Measurements from ENCODE around the gene KLHL6. TPM values are rescaled to one million over a fixed set of nuclear protein-coding genes. Genes with fewer than 3 reads are reported as not detected.

KLHL6 gene
- total and polyA plus RNA-seq, 10 of the 15 experiments (the other 5 are each of a cell fraction or from before 2014, with no cell fraction given): 4.0 to 91.8 (median 24.4) TPM

GRCh38 chr3:183540501-183541234 is 14.8 kb downstream of the KLHL6 start:
- DNase-seq (ENCODE audit: low read depth, low spot score) (no peak), FAIRE-seq (no peak), ATAC-seq (peak; percentile 35)
- H3K27me3 ChIP-seq (replicated peaks in 1 of 2; ENCODE audit: control insufficient read depth in 2 of 2, insufficient read depth in 2 of 2, low read length in 1 of 2): no peaks in the 10 kb centered on the region
- no peaks in the 10 kb centered on the region for H3K9me3 ChIP-seq (replicated peaks; ENCODE audit: control insufficient read depth, insufficient read depth, low read length)
- no peaks in the 10 kb centered on the region for H3K36me3 ChIP-seq (ENCODE audit: control insufficient read depth in 2 of 2, insufficient read depth in 2 of 2, low read length in 1 of 2)
- peaks cover 9% of the 10 kb centered on the region; the same call in 1 of the 2 replicates for H3K79me2 ChIP-seq (ENCODE audit: control insufficient read depth, insufficient read depth, low read length)
- ChIA-PET RAD21 (ENCODE audit: unreplicated experiment) (interaction anchor here (0.8 to 14.8 kb wide), 14 partner anchors 8 to 96 kb away, joined by 3 to 245 read pairs (median 6); partner anchors contain the start of gene KLHL6), CTCF (interaction anchor here (0.6 to 8.5 kb wide), 14 partner anchors 10 to 405 kb away, joined by 3 to 98 read pairs (median 5); no protein-coding TSS in a partner anchor), SMC1A (ENCODE audit: uncharacterized antibody, unreplicated experiment) (interaction anchor here (1.1 to 9.8 kb wide), 18 partner anchors 7 to 159 kb away, joined by 3 to 190 read pairs (median 6); partner anchors contain the start of genes KLHL24 and KLHL6), POLR2A (interaction anchor here (0.7 to 11.9 kb wide), 13 partner anchors 8 to 156 kb away, joined by 3 to 181 read pairs (median 7); partner anchors contain the start of genes KLHL6 and YEATS2)
- H3K9ac ChIP-seq (ENCODE audit: control insufficient read depth, insufficient read depth, low read length): no peak overlapping the region
- no peak overlapping the region; the same call in 1 of the 2 replicates for H2AFZ ChIP-seq (ENCODE audit: control insufficient read depth, low read depth, low read length)
- in situ Hi-C loops (cut with MboI) (no loop called here), intact Hi-C loops (cut with micrococcal nuclease; ENCODE audit: unreplicated experiment) (loop anchor here (1.0 kb wide), 1 partner anchor 12 kb away; no protein-coding TSS in a partner anchor)
- H3K4me3 ChIP-seq: peak overlapping the region; percentile 14; the same call in 1 of the 2 replicates
- peaks cover 52% of the 10 kb centered on the region for H3K4me1 ChIP-seq (ENCODE audit: control insufficient read depth, insufficient read depth, low read length)
- BruUV-seq (replicated peaks): no TSS peak
- H3K27ac ChIP-seq (ENCODE audit: control insufficient read depth, insufficient read depth): peak overlapping the region; percentile 40; the same call in 1 of the 2 replicates
- WGBS (ENCODE audit: insufficient coverage, insufficient replicate concordance, low lambda C conversion rate, missing lambda C conversion rate): 33% methylated on average over 14 of the region's 14 CpGs
- H4K20me1 ChIP-seq (ENCODE audit: control insufficient read depth, insufficient read depth): no peaks in the 10 kb centered on the region; the same call in 1 of the 2 replicates
- peak overlapping the region; percentile 60 for H3K4me2 ChIP-seq (ENCODE audit: control insufficient read depth, insufficient read depth)
- TF ChIP-seq KAT2A (conservative IDR thresholded peaks at IDR 0.05; ENCODE audit: control insufficient read depth, low read depth, low read length) (no peak), HCFC1 (IDR thresholded peaks at IDR 0.05; ENCODE audit: low read length) (no peak), RCOR1 (conservative IDR thresholded peaks at IDR 0.05; ENCODE audit: low read depth, low read length) (0 out of 2 replicates have a peak, but pooled peaks have one; percentile 47), E2F4 (IDR thresholded peaks at IDR 0.05; ENCODE audit: low read depth, low read length) (no peak), USF2 (IDR thresholded peaks at IDR 0.05; ENCODE audit: borderline replicate concordance, low read depth, low read length) (no peak), CTCF (IDR thresholded peaks at IDR 0.05 in 2 of 3, conservative IDR thresholded peaks at IDR 0.05 in 1 of 3; ENCODE audit: control insufficient read depth in 2 of 3, extremely low read depth in 1 of 3, insufficient read depth in 1 of 3, low read depth in 3 of 3, low read length in 3 of 3) (no peak), NFIC (IDR thresholded peaks at IDR 0.05; ENCODE audit: low read depth, low read length) (peak; percentile 47; the same call in 1 of the 2 replicates), ZBED1 (IDR thresholded peaks at IDR 0.05; ENCODE audit: borderline replicate concordance) (0 out of 2 replicates have a peak, but pooled peaks have one; percentile 24), BCL11A (IDR thresholded peaks at IDR 0.05; ENCODE audit: low read depth, low read length) (peak; percentile 51; the same call in 1 of the 2 replicates), RB1 (IDR thresholded peaks at IDR 0.05; ENCODE audit: borderline replicate concordance) (no peak), POLR2AphosphoS2 (IDR thresholded peaks at IDR 0.05; ENCODE audit: low read depth, low read length) (no peak), NKRF (conservative IDR thresholded peaks at IDR 0.05) (peak; percentile 31; the same call in 1 of the 2 replicates), BRCA1 (IDR thresholded peaks at IDR 0.05; ENCODE audit: low read depth, low read length) (no peak), HDAC2 (IDR thresholded peaks at IDR 0.05) (no peak), HDGF (IDR thresholded peaks at IDR 0.05) (peak; percentile 76; the same call in 1 of the 2 replicates)
